PC-9 (cell line): ENCODE measurements around the gene HEBP2. TPM values are rescaled to one million over a fixed set of nuclear protein-coding genes. Genes with fewer than 3 reads are reported as not detected.
"Not testable (repeated sequence)": the region's sequence is repeated elsewhere in the genome, so short reads cannot be mapped to it uniquely, and the experiment has no call there.

Experiments
- BruUV-seq: library from RNA; stranded (reverse); fragments of 400-500 nt; replicated peaks from 2 replicates; lab custom pipeline; 2021; lab: Mats Ljungman, UMichigan
- CTCF ChIA-PET: fragments of 300-600 bp; sonication (Branson Sonifier 250); formaldehyde crosslinking; loops from one replicate; lab custom pipeline; 2022; ENCODE audit warnings: antibody characterized with exemption; lab: Charles Lee
- POLR2A ChIA-PET: fragments of 300-600 bp; sonication (Branson Sonifier 250); formaldehyde crosslinking; loops from one replicate; lab custom pipeline; 2022; ENCODE audit warnings: antibody characterized with exemption; ENCODE audit not compliant: unreplicated experiment; lab: Charles Lee
- DNase-seq, 2 experiments: peaks; one replicate each; pipeline versions ENCODE4 v3.0.0 to v3.0.0-alpha.2; 2015 to 2022; ENCODE audit warnings: mixed read lengths in 1 of 2
- H2AFZ ChIP-seq: fragments of 200-600 bp; sonication (generic); 2 replicates; pipeline ENCODE4 v1.8.1; 2017; ENCODE audit warnings: antibody characterized with exemption
- H3F3A ChIP-seq: fragments of 200-600 bp; sonication (generic); 2 replicates; pipeline ENCODE4 v1.8.1; 2017; ENCODE audit warnings: antibody characterized with exemption, mild to moderate bottlenecking, low read depth; ENCODE audit not compliant: insufficient read depth
- H3K27ac ChIP-seq: fragments of 200-600 bp; sonication (generic); 2 replicates; pipeline ENCODE4 v1.6.1; 2016; ENCODE audit warnings: mixed run types
- H3K27me3 ChIP-seq: fragments of 200-600 bp; sonication (generic); 2 replicates; pipeline ENCODE4 v1.6.1; 2016; ENCODE audit warnings: low read depth, mixed run types; ENCODE audit not compliant: insufficient read depth
- H3K36me3 ChIP-seq: fragments of 200-600 bp; sonication (generic); 2 replicates; pipeline ENCODE4 v1.6.1; 2016; ENCODE audit warnings: low read depth, mixed run types
- H3K4me1 ChIP-seq: fragments of 200-600 bp; sonication (generic); replicated peaks from 2 replicates; pipeline ENCODE4 v1.6.1; 2016; ENCODE audit warnings: mixed run types; ENCODE audit not compliant: insufficient read depth
- H3K4me2 ChIP-seq: fragments of 200-600 bp; sonication (generic); 2 replicates; pipeline ENCODE4 v1.6.1; 2017; ENCODE audit warnings: mixed run types
- H3K4me3 ChIP-seq: fragments of 200-600 bp; sonication (generic); 2 replicates; pipeline ENCODE4 v1.6.1; 2016; ENCODE audit warnings: mixed run types
- H3K79me2 ChIP-seq: fragments of 200-600 bp; sonication (generic); 2 replicates; pipeline ENCODE4 v1.6.1; 2017; ENCODE audit warnings: low read depth, mixed run types
- H3K9me2 ChIP-seq: fragments of 200-600 bp; sonication (generic); 2 replicates; pipeline ENCODE4 v1.8.1; 2017; ENCODE audit warnings: mild to moderate bottlenecking; ENCODE audit not compliant: insufficient read depth
- H3K9me3 ChIP-seq: fragments of 200-600 bp; sonication (generic); 2 replicates; pipeline ENCODE4 v1.8.1; 2016; ENCODE audit warnings: low read depth; ENCODE audit not compliant: insufficient read depth
- H4K20me1 ChIP-seq: fragments of 200-600 bp; sonication (generic); 2 replicates; pipeline ENCODE4 v1.8.1; 2017; ENCODE audit not compliant: insufficient read depth
- CTCF ChIP-seq: fragments of 200-600 bp; sonication (generic); conservative IDR thresholded peaks from 2 replicates; pipeline ENCODE4 v1.6.1; 2017; ENCODE audit warnings: mixed run types, antibody characterized with exemption, mild to moderate bottlenecking, moderate library complexity
- EZH2 ChIP-seq: fragments of 200-600 bp; sonication (generic); IDR thresholded peaks from 2 replicates; pipeline ENCODE4 v1.8.0; 2017; ENCODE audit warnings: antibody characterized with exemption, low read depth
- intact Hi-C: fragments of 100-400 bp; cut with micrococcal nuclease; formaldehyde crosslinking; loops from one replicate; pipeline ENCODE4 v1.10.0; 2022; ENCODE audit not compliant: unreplicated experiment
- total RNA-seq: library from RNA; stranded (reverse); gene quantifications from 2 replicates; pipeline ENCODE4 v1.2.3, GENCODE V29; 2021

The HEBP2 gene
- total RNA-seq, 1 experiment from 2014 or later, result 41.0 TPM

GRCh38 chr6:138421608-138422007 lies 17.6 kb downstream of the HEBP2 start:
- Histone ChIP-seq H3F3A (peaks cover 8% of the 10 kb centered on the region), H3K79me2 (no peaks in the 10 kb centered on the region), H3K36me3 (peaks cover 5% of the 10 kb centered on the region; the same call in 1 of the 2 replicates), H3K4me3 (no peak overlapping the region), H3K27me3 (no peaks in the 10 kb centered on the region), H3K9me2 (no peaks in the 10 kb centered on the region), H2AFZ (no peak overlapping the region), H3K4me2 (no peak overlapping the region), H3K9me3 (no peaks in the 10 kb centered on the region; the same call in 1 of the 2 replicates), H3K4me1 (peaks cover 10% of the 10 kb centered on the region; the same call in 1 of the 2 replicates), H3K27ac (no peak overlapping the region), H4K20me1 (no peaks in the 10 kb centered on the region)
- no peak for DNase-seq
- intact Hi-C loops, result no loop called here
- no peak for TF ChIP-seq EZH2
- no peak for TF ChIP-seq CTCF
- CTCF ChIA-PET, result no interaction called here
- POLR2A ChIA-PET, result no interaction called here
- BruUV-seq, result no TSS peak

- Histone ChIP-seq H3K79me2 (no peaks in the 10 kb centered on the region), H3K9me2 (no peaks in the 10 kb centered on the region), H3K36me3 (peaks cover 3% of the 10 kb centered on the region; the same call in 1 of the 2 replicates), H3K27ac (peak overlapping the region; percentile 11; the same call in 1 of the 2 replicates), H3K27me3 (no peaks in the 10 kb centered on the region), H3K4me3 (no peak overlapping the region), H2AFZ (no peak overlapping the region), H4K20me1 (no peaks in the 10 kb centered on the region), H3K4me1 (peaks cover 10% of the 10 kb centered on the region; the same call in 1 of the 2 replicates), H3K9me3 (no peaks in the 10 kb centered on the region; the same call in 1 of the 2 replicates), H3K4me2 (no peak overlapping the region), H3F3A (peaks cover 8% of the 10 kb centered on the region)
- TF ChIP-seq EZH2 (no peak), CTCF (no peak)
- CTCF ChIA-PET, result interaction anchor here (0.5 to 0.6 kb wide), 2 partner anchors 13 to 567 kb away, joined by 3 to 4 read pairs; no protein-coding TSS in a partner anchor
- no peak for DNase-seq
- POLR2A ChIA-PET, result no interaction called here
- intact Hi-C loops, result no loop called here
- no TSS peak for BruUV-seq
Observed at GRCh38 chr6:138422861-138423260, 18.8 kb downstream of the HEBP2 start.

- Histone ChIP-seq H3K27ac (no peak overlapping the region), H3K4me1 (peaks cover 10% of the 10 kb centered on the region; the same call in 1 of the 2 replicates), H3K9me2 (no peaks in the 10 kb centered on the region), H4K20me1 (no peaks in the 10 kb centered on the region), H3K4me3 (no peak overlapping the region), H3K79me2 (no peaks in the 10 kb centered on the region), H3K27me3 (no peaks in the 10 kb centered on the region), H3K4me2 (no peak overlapping the region), H3K36me3 (no peaks in the 10 kb centered on the region), H2AFZ (no peak overlapping the region), H3F3A (peaks cover 8% of the 10 kb centered on the region), H3K9me3 (no peaks in the 10 kb centered on the region; the same call in 1 of the 2 replicates)
- ChIA-PET POLR2A (no interaction called here), CTCF (no interaction called here)
- DNase-seq, result no peak
- BruUV-seq, result no TSS peak
- intact Hi-C loops, result no loop called here
- TF ChIP-seq CTCF, result no peak
Observed at GRCh38 chr6:138424004-138424904, 20.2 kb downstream of the HEBP2 start.

- H3K4me2 ChIP-seq, POLR2A ChIA-PET, H3K36me3 ChIP-seq, H2AFZ ChIP-seq, H3K9me3 ChIP-seq, H3K4me1 ChIP-seq, H3K79me2 ChIP-seq, H3K4me3 ChIP-seq, H3K9me2 ChIP-seq, H4K20me1 ChIP-seq, CTCF ChIA-PET, DNase-seq, H3K27ac ChIP-seq, BruUV-seq, intact Hi-C loops, H3K27me3 ChIP-seq, H3F3A ChIP-seq: not testable (repeated sequence)
Observed at GRCh38 chr6:138425256-138425655, 21.2 kb downstream of the HEBP2 start.
